ENCODE results near the gene TEAD1.
"Not testable (repeated sequence)": the region's sequence is repeated elsewhere in the genome, so short reads cannot be mapped to it uniquely, and the experiment has no call there.

TEAD1 gene

GRCh38 chr11:12744826-12745502, 70.7 kb downstream of the TEAD1 start:
- no peak for DNase-seq

GRCh38 chr11:12745787-12746186, 71.6 kb downstream of the TEAD1 start:
- DNase-seq, result no peak

- peak; percentile 54 for DNase-seq
Measured at GRCh38 chr11:12746593-12747097, 72.4 kb downstream of the TEAD1 start.

- DNase-seq, result no peak
Measured at GRCh38 chr11:12748561-12748960, 74.3 kb downstream of the TEAD1 start.

- no peak for DNase-seq
Measured at GRCh38 chr11:12749442-12749841, 75.2 kb downstream of the TEAD1 start.

GRCh38 chr11:12750181-12750580, 76.0 kb downstream of the TEAD1 start:
- DNase-seq, result no peak

GRCh38 chr11:12752868-12753524, 78.8 kb downstream of the TEAD1 start:
- DNase-seq, result no peak

- no peak for DNase-seq
Measured at GRCh38 chr11:12754021-12754420, 79.8 kb downstream of the TEAD1 start.

GRCh38 chr11:12754582-12755234, 80.5 kb downstream of the TEAD1 start:
- no peak for DNase-seq

- DNase-seq, result no peak
Measured at GRCh38 chr11:12755510-12756453, 81.6 kb downstream of the TEAD1 start.

GRCh38 chr11:12756454-12756806, 82.2 kb downstream of the TEAD1 start:
- DNase-seq, result no peak

- DNase-seq, result no peak
Measured at GRCh38 chr11:12756867-12757266, 82.6 kb downstream of the TEAD1 start.

GRCh38 chr11:12757416-12757815, 83.2 kb downstream of the TEAD1 start:
- no peak for DNase-seq

- not testable (repeated sequence) for DNase-seq
Measured at GRCh38 chr11:12758117-12758516, 83.9 kb downstream of the TEAD1 start.

GRCh38 chr11:12761029-12761428, 86.8 kb downstream of the TEAD1 start:
- no peak for DNase-seq

GRCh38 chr11:12762278-12762677, 88.1 kb downstream of the TEAD1 start:
- no peak for DNase-seq

GRCh38 chr11:12762696-12763324, 88.6 kb downstream of the TEAD1 start:
- DNase-seq, result no peak

GRCh38 chr11:12764187-12764914, 90.1 kb downstream of the TEAD1 start:
- no peak for DNase-seq

- no peak for DNase-seq
Measured at GRCh38 chr11:12765428-12765827, 91.2 kb downstream of the TEAD1 start.

GRCh38 chr11:12767027-12767426, 92.8 kb downstream of the TEAD1 start:
- no peak for DNase-seq

GRCh38 chr11:12767577-12767976, 93.4 kb downstream of the TEAD1 start:
- DNase-seq, result no peak
